Karpas-422 (cell line): ENCODE results near the gene KRT13. TPM values are rescaled to one million over a fixed set of nuclear protein-coding genes. Genes with fewer than 3 reads are reported as not detected.

Experiments used
- DNase-seq: peaks from one replicate; pipeline ENCODE4 v3.0.0-alpha.2; 2015
- H2AFZ ChIP-seq: fragments of 200-600 bp; sonication (generic); 2 replicates; pipeline ENCODE4 v1.6.1; 2014; ENCODE audit warnings: antibody characterized with exemption, low read length, mixed read lengths
- H3K27ac ChIP-seq: fragments of 200-600 bp; sonication (generic); 2 replicates; pipeline ENCODE4 v1.5.1; 2014; ENCODE audit warnings: mild to moderate bottlenecking, low read length, moderate library complexity
- H3K27me3 ChIP-seq: fragments of 200-600 bp; sonication (generic); 2 replicates; pipeline ENCODE4 v1.6.1; 2014; ENCODE audit warnings: low read length, mixed read lengths
- H3K36me3 ChIP-seq: fragments of 200-600 bp; sonication (generic); 2 replicates; pipeline ENCODE4 v1.6.1; 2014; ENCODE audit warnings: low read length, mixed read lengths; ENCODE audit not compliant: insufficient read depth
- H3K4me1 ChIP-seq: fragments of 200-600 bp; sonication (generic); 2 replicates; pipeline ENCODE4 v1.6.1; 2014; ENCODE audit warnings: mild to moderate bottlenecking, low read length, mixed read lengths
- H3K4me2 ChIP-seq: fragments of 200-600 bp; sonication (generic); 2 replicates; pipeline ENCODE4 v1.6.1; 2014; ENCODE audit warnings: low read length, low read depth, mild to moderate bottlenecking; ENCODE audit not compliant: poor library complexity, severe bottlenecking
- H3K4me3 ChIP-seq: fragments of 200-600 bp; sonication (generic); 2 replicates; pipeline ENCODE4 v1.5.1; 2014; ENCODE audit warnings: mild to moderate bottlenecking, antibody characterized with exemption, low read length, mixed read lengths
- H3K79me2 ChIP-seq: fragments of 200-600 bp; sonication (generic); 2 replicates; pipeline ENCODE4 v1.6.1; 2014; ENCODE audit warnings: mild to moderate bottlenecking, low read length, mixed read lengths
- H3K9ac ChIP-seq: fragments of 200-600 bp; sonication (generic); 2 replicates; pipeline ENCODE4 v1.6.0; 2014; ENCODE audit warnings: low read length
- H3K9me2 ChIP-seq: fragments of 200-600 bp; sonication (generic), shearing (Covaris generic); replicated peaks from 2 replicates; pipeline ENCODE4 v1.6.0; 2014; ENCODE audit warnings: mild to moderate bottlenecking, low read length, moderate library complexity; ENCODE audit not compliant: insufficient read depth
- H3K9me3 ChIP-seq: fragments of 300-700, 200-600 bp; sonication (generic); 2 replicates; pipeline ENCODE4 v1.6.1; 2014; ENCODE audit warnings: low read length, mixed read lengths
- H4K20me1 ChIP-seq: fragments of 200-600 bp; sonication (generic); 2 replicates; pipeline ENCODE4 v1.6.1; 2014; ENCODE audit warnings: mild to moderate bottlenecking, antibody characterized with exemption, low read length, low read depth; ENCODE audit not compliant: insufficient read depth
- total RNA-seq: library from RNA; depleted of rRNA; stranded (reverse); fragments of >200 nt; shearing (Covaris generic); gene quantifications from 2 replicates; pipeline ENCODE4 v1.2.3, GENCODE V29; 2014; ENCODE audit warnings: low replicate concordance

Gene KRT13
- total RNA-seq, 1 experiment from 2014 or later: not detected

DNA sequence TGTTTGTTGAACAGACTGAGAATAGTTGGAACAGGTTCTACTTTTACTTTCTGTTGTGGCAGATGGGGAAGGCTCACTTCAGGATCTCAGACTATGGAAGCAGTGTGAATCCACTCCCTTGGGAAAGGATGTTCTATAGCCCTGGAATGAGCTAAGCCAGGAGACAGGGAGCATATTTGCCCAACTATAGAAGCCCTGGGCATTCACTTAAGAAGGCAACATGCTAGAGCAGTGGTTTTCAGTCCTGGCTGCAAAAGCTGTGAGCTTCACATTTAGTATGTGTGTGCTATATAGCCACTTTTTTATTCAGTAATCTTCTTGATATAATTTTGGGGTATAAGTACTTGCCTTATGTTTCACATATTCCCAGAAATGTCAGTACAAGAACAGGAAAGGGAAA is 37.1 kb downstream of the KRT13 start:
- Histone ChIP-seq H3K27ac (no peak overlapping the region), H3K4me1 (no peaks in the 10 kb centered on the region), H3K9me3 (no peaks in the 10 kb centered on the region), H3K4me2 (no peak overlapping the region), H3K9ac (no peak overlapping the region), H3K79me2 (no peaks in the 10 kb centered on the region), H4K20me1 (no peaks in the 10 kb centered on the region), H3K4me3 (no peak overlapping the region), H3K27me3 (no peaks in the 10 kb centered on the region), H3K9me2 (no peaks in the 10 kb centered on the region), H2AFZ (no peak overlapping the region), H3K36me3 (no peaks in the 10 kb centered on the region)
- no peak for DNase-seq

- H3K9me3 ChIP-seq: no peaks in the 10 kb centered on the region
- no peak overlapping the region for H3K27ac ChIP-seq
- no peaks in the 10 kb centered on the region for H3K9me2 ChIP-seq
- H3K79me2 ChIP-seq: no peaks in the 10 kb centered on the region
- no peaks in the 10 kb centered on the region for H4K20me1 ChIP-seq
- no peak overlapping the region for H3K4me2 ChIP-seq
- no peak for DNase-seq
- no peaks in the 10 kb centered on the region for H3K36me3 ChIP-seq
- H2AFZ ChIP-seq: no peak overlapping the region
- no peak overlapping the region for H3K9ac ChIP-seq
- no peaks in the 10 kb centered on the region for H3K4me1 ChIP-seq
- no peak overlapping the region for H3K4me3 ChIP-seq
- H3K27me3 ChIP-seq: no peaks in the 10 kb centered on the region
Measured at GRCh38 chr17:41467561-41467960, 37.9 kb downstream of the KRT13 start.

- H3K4me2 ChIP-seq: no peak within 1 kb of the TSS
- no peaks in the 10 kb centered on the region for H4K20me1 ChIP-seq
- H3K27me3 ChIP-seq: no peaks in the 10 kb centered on the region
- DNase-seq: no peak
- no peaks in the 10 kb centered on the region for H3K36me3 ChIP-seq
- H3K4me1 ChIP-seq: no peaks in the 10 kb centered on the region
- H3K9ac ChIP-seq: no peak within 1 kb of the TSS
- H3K4me3 ChIP-seq: no peak within 1 kb of the TSS
- no peak within 1 kb of the TSS for H3K27ac ChIP-seq
- H2AFZ ChIP-seq: no peak within 1 kb of the TSS
- no peaks in the 10 kb centered on the region for H3K9me2 ChIP-seq
- no peaks in the 10 kb centered on the region for H3K79me2 ChIP-seq
- no peaks in the 10 kb centered on the region for H3K9me3 ChIP-seq
Measured at GRCh38 chr17:41466988-41467387, 38.4 kb downstream of the KRT13 start, which contains the start of gene KRT32. KRT32 (minus strand) TSS chr17:41467386; CDS start chr17:41467325, 61 bp downstream.

GRCh38 chr17:41464682-41465081 is 40.7 kb downstream of the KRT13 start:
- DNase-seq: no peak
- Histone ChIP-seq H3K9me2 (no peaks in the 10 kb centered on the region), H3K4me1 (no peaks in the 10 kb centered on the region), H3K4me2 (no peak overlapping the region), H3K4me3 (no peak overlapping the region), H3K36me3 (no peaks in the 10 kb centered on the region), H3K27me3 (no peaks in the 10 kb centered on the region), H3K79me2 (no peaks in the 10 kb centered on the region), H3K9ac (no peak overlapping the region), H4K20me1 (no peaks in the 10 kb centered on the region), H3K27ac (no peak overlapping the region), H2AFZ (no peak overlapping the region), H3K9me3 (no peaks in the 10 kb centered on the region)

GRCh38 chr17:41464173-41464572 is 41.2 kb downstream of the KRT13 start:
- Histone ChIP-seq H3K79me2 (no peaks in the 10 kb centered on the region), H3K9ac (no peak overlapping the region), H3K9me2 (no peaks in the 10 kb centered on the region), H3K4me2 (no peak overlapping the region), H3K4me3 (no peak overlapping the region), H3K36me3 (no peaks in the 10 kb centered on the region), H3K27ac (no peak overlapping the region), H3K4me1 (no peaks in the 10 kb centered on the region), H3K9me3 (no peaks in the 10 kb centered on the region), H3K27me3 (no peaks in the 10 kb centered on the region), H4K20me1 (no peaks in the 10 kb centered on the region), H2AFZ (no peak overlapping the region)
- no peak for DNase-seq

- no peaks in the 10 kb centered on the region for H4K20me1 ChIP-seq
- H3K27ac ChIP-seq: no peak overlapping the region
- no peaks in the 10 kb centered on the region for H3K9me3 ChIP-seq
Measured at GRCh38 chr17:41463746-41464145, 41.7 kb downstream of the KRT13 start.

DNA sequence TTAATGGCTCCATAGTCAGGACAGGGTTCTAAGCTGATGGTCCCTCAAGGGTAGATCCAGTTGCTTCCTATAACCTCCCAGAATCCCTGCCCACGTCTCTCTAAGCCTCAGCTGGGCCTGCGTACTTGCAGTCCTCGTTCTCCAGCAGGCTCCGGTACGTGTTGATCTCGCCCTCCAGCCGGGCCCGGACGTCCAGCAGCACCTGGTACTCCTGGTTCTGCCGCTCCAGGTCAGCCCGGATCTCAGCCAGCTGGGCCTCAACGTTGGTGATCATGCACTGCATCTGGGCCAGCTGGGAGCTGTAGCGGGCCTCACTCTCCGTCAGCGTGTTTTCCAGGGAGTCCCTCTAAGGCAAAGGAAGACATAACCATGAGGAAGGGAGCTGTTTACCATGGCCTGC is 42.7 kb downstream of the KRT13 start:
- Histone ChIP-seq H4K20me1 (no peaks in the 10 kb centered on the region), H3K79me2 (no peaks in the 10 kb centered on the region), H3K36me3 (no peaks in the 10 kb centered on the region), H3K9me3 (no peaks in the 10 kb centered on the region), H3K4me2 (no peak overlapping the region), H3K27me3 (no peaks in the 10 kb centered on the region), H3K27ac (no peak overlapping the region), H3K9me2 (no peaks in the 10 kb centered on the region), H3K9ac (no peak overlapping the region), H3K4me1 (no peaks in the 10 kb centered on the region), H3K4me3 (no peak overlapping the region), H2AFZ (no peak overlapping the region)
- DNase-seq: no peak

More at GRCh38 chr17:41463746-41464145, 41.7 kb downstream of the KRT13 start:
- no peaks in the 10 kb centered on the region for H3K27me3 ChIP-seq
- H3K4me3 ChIP-seq: no peak overlapping the region
- no peak overlapping the region for H3K4me2 ChIP-seq
- no peak overlapping the region for H2AFZ ChIP-seq
- no peaks in the 10 kb centered on the region for H3K36me3 ChIP-seq
- H3K9me2 ChIP-seq: no peaks in the 10 kb centered on the region
- no peak for DNase-seq
- H3K79me2 ChIP-seq: no peaks in the 10 kb centered on the region
- no peak overlapping the region for H3K9ac ChIP-seq
- no peaks in the 10 kb centered on the region for H3K4me1 ChIP-seq

- no peak overlapping the region for H2AFZ ChIP-seq
- no peak overlapping the region for H3K4me2 ChIP-seq
- no peak for DNase-seq
- no peaks in the 10 kb centered on the region for H4K20me1 ChIP-seq
- no peaks in the 10 kb centered on the region for H3K36me3 ChIP-seq
- H3K9ac ChIP-seq: no peak overlapping the region
- H3K9me3 ChIP-seq: no peaks in the 10 kb centered on the region
- no peaks in the 10 kb centered on the region for H3K79me2 ChIP-seq
- no peak overlapping the region for H3K4me3 ChIP-seq
- no peaks in the 10 kb centered on the region for H3K27me3 ChIP-seq
- H3K27ac ChIP-seq: no peak overlapping the region
- H3K9me2 ChIP-seq: no peaks in the 10 kb centered on the region
- H3K4me1 ChIP-seq: no peaks in the 10 kb centered on the region
Measured at GRCh38 chr17:41457676-41458075, 47.7 kb downstream of the KRT13 start.

DNA sequence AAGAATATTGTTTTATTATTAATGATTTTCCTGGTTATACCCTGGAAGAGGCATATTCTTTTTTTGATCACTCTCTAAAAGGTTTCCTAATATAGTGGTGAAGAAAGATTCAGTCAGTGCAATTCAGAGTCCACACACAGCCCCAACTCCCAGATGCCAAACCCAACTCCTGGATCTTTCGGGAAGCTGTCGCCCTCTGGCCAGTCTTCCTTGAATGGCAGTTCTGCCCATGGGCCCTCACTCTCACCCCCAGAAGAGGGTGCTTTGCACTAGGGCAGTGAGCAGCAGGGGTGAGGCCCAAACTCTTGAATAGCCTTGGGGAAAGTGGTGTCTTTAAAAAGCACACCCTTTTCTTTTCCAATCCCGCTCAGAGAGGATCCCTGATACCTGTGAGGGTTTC is 49.2 kb downstream of the KRT13 start:
- no peak for DNase-seq
- no peaks in the 10 kb centered on the region for H3K79me2 ChIP-seq
- no peaks in the 10 kb centered on the region for H3K27me3 ChIP-seq
- H4K20me1 ChIP-seq: no peaks in the 10 kb centered on the region
- no peak overlapping the region for H2AFZ ChIP-seq
- H3K9ac ChIP-seq: no peak overlapping the region
- no peaks in the 10 kb centered on the region for H3K9me3 ChIP-seq
- H3K27ac ChIP-seq: no peak overlapping the region
- no peaks in the 10 kb centered on the region for H3K9me2 ChIP-seq
- no peak overlapping the region for H3K4me3 ChIP-seq
- H3K36me3 ChIP-seq: no peaks in the 10 kb centered on the region
- H3K4me1 ChIP-seq: no peaks in the 10 kb centered on the region
- H3K4me2 ChIP-seq: no peak overlapping the region
